IPS-NIHi11 (cell line): ENCODE data around the gene B9D1.

ENCODE experiments used
- DNase-seq: peaks from one replicate; pipeline ENCODE4 v3.0.0; 2012; ENCODE audit warnings: mixed read lengths, low spot score

B9D1 gene

DNA sequence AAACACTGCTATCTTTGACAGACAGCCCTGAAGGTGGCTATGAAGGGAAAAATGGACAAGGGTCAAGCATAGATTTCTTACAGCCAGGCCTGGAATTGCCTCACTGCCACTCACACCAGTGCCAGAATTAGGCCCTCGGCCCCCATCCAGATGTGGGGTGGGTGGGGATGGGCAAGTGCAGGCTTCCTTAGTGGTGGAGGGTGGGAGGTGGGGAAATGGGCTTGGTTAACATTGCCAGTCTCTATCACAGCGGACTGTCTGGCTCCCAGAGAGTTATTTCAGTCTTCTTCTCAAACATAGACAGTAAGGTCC, 24.9 kb downstream of the B9D1 start:
- DNase-seq = no peak

GRCh38 chr17:19336938-19337711, 25.4 kb downstream of the B9D1 start:
- no peak for DNase-seq

GRCh38 chr17:19335951-19336631, 26.4 kb downstream of the B9D1 start:
- no peak for DNase-seq

- DNase-seq = no peak
These were observed 28.2 kb downstream of the B9D1 start for GRCh38 chr17:19334331-19334730.

GRCh38 chr17:19333736-19334290, 28.7 kb downstream of the B9D1 start:
- no peak for DNase-seq

DNA sequence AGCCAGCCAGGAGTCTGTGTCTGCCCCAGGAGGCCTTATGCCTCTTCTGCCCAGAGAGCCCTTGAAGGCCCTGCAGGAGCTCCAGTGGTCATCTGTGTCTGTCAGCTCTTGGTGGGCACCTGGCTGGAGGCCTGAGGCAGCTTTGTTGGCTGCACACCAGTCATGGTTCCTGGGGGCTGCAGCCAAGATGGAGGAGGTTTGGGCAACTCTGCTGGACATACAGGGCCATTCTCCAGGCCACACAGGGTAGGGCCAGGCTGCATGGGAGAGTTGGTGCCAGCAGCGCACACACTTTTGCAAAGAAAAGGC, 29.4 kb downstream of the B9D1 start:
- DNase-seq = no peak

- DNase-seq = no peak
These were observed 30.0 kb downstream of the B9D1 start for GRCh38 chr17:19332371-19333131.

- DNase-seq = no peak
These were observed 30.8 kb downstream of the B9D1 start for GRCh38 chr17:19331543-19332245.

- DNase-seq = no peak
These were observed 31.4 kb downstream of the B9D1 start for GRCh38 chr17:19331134-19331533.

DNA sequence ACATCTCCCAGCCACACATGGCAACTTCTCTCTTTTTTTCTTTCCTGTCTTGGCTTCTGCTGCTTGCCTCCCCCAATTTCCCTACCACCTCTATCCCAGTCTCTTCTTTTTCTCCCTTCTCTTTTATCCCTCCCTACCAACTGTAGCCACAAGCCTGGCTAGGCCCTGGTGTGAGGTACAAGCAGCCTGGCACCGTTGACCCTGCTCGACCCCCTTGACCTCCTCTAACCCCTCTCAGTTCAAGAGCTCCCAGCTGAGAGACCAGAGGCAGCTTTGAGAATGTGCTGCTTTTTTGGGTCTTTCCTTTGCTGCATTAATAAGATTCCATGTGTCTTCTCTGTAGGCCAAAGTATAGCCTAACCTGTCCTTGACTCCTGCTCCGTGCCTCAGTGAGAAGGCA, 32.3 kb downstream of the B9D1 start:
- no peak for DNase-seq

DNA sequence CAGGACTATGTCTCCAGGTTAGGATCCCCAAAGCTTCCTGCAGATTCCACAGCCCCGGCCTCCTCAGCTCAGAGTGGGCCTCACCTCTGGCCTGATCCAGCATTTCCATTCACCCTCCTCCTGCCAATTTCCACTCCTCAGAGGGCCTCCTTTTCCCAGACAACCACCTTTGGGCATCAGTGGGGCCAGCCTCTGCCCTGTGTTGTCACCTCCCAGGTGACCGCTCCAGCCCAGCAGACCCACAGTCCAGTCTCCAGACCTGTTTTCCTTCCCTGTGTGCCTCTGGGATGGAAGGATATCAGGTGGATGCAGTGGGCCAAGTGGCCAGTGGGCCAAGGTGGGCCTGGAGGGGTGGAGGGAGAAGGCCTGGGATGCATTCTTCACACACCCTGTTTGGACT, 32.7 kb downstream of the B9D1 start:
- no peak for DNase-seq

DNA sequence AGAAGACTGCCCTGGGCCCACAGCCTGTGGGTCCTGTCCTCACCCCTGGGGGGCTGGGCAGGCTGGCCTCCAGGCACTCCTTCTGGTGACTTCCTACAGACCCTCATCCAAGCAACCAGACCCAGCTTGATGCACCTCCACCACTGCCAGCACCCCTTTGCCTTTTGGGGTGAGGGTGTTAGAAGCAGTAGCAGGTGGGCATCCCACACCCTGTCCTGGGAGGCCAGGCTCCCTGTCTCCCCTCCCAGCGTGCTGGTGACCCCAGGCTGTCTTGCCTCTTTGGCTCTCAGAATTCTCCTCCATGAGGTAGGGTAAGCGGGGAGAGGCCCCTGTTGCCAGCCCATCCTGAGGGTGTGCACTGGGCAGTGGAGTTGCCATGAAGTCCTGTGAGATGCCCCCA, 33.4 kb downstream of the B9D1 start:
- no peak for DNase-seq

- no peak for DNase-seq
These were observed 34.0 kb downstream of the B9D1 start for GRCh38 chr17:19328441-19329061.

DNA sequence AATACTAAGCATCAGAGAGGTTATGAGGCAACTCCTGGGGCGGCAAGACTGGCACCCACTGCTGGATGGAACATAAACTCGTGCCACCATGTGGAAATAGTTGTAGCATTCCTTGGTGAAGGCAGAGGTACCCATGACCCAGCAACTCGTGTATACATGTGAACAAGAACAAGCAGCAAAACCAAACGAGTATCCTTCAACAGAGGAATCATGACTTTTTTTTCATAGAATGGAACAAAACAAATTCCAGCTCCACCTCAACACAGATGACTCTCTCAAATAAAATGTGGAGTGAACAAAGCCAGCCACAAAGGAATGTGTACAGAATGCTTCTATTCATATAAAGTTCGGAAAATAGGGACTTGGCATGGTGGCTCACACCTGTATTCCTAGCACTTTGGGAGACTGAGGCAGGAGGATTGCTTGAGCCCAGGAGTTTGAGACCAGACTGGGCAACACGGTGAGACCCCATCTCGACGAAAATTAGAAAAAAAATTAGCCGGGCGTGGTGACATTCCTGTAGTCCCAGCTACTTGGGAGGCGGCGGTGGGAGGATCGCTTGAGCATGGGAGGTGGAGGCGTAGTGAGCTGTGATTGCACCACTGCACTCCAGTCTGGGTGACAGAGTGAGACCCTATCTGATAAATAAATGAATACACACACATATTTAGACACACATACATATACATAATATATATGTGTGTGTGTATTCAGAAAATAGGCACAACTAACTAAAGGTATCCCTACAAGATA, 35.3 kb downstream of the B9D1 start:
- no peak for DNase-seq

DNA sequence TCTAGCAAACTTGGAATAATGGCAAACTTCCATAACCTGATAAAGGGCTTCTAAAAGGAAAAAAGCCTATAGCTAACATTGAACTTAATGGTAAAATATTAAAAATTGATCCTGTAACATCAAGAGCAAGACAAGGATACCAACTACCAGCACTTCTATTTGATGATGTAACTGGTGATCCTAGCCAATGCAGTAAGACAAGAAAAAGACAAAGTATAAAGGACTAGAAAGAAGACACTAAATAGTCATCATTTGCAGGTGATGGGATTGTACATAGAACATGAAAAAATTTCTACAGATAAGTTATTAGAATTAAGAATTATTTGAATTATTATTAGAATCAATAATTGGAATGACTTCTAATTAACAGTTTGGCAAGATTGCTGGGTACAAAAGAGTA, 37.0 kb downstream of the B9D1 start:
- DNase-seq = no peak

DNA sequence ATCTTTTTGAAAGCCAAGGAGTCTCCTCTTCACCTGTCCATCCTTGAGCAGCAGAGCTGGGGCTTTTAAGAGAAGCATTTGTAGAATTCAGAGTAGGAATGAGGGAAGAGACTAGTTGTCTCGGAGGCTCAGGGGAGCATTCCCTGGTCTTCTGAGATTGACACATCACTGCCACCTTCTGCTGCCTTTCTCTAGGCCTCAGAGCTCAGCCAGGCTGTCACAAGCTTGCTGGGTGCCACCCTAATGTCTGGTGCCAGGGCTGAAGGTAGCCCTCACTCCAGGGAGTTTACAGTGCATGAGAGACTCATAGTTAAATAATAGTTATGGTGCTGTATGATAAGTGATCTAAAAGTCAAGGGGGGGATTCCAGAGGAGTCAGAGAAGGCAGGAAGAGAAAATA, 39.7 kb downstream of the B9D1 start:
- no peak for DNase-seq

DNA sequence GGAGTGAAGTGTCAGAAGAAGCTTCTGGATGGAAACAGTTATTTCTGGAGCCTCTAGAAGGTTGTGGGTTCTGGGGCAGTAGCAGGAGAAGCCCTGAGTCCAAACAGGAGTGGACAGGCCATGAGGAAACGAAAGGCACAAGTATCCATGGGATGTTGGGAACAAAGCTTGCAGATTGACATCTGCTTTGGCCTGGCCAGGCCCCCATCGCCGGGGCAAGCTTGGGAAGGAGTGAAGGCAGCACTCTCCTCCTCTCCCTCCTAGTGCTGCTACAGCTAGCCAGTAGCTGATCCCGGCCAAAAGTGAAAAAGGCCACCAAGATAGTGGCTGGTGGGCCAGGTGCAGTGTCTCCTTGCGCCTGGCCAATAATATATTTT, 40.4 kb downstream of the B9D1 start:
- no peak for DNase-seq

GRCh38 chr17:19321481-19322128, 40.9 kb downstream of the B9D1 start:
- no peak for DNase-seq

- DNase-seq = no peak
These were observed 41.6 kb downstream of the B9D1 start for GRCh38 chr17:19320876-19321275.

GRCh38 chr17:19319771-19320505, 42.6 kb downstream of the B9D1 start:
- DNase-seq = no peak
